H9 (cell line): ENCODE measurements around the gene ADSS2. TPM values are rescaled to one million over a fixed set of nuclear protein-coding genes. Genes with fewer than 3 reads are reported as not detected.

Experiments
- DNase-seq: peaks from one replicate; pipeline ENCODE4 v3.0.0-alpha.2; 2017
- H2AFZ ChIP-seq: one replicate; pipeline ENCODE4 v1.6.1; 2013; ENCODE audit warnings: mild to moderate bottlenecking, low read length, control low read depth, moderate library complexity
- H2AK5ac ChIP-seq: 2 replicates; pipeline ENCODE4 v1.6.1; 2013; ENCODE audit warnings: low read length, control low read depth, mixed read lengths; ENCODE audit not compliant: insufficient read length
- H2BK120ac ChIP-seq: one replicate; pipeline ENCODE4 v1.6.1; 2013; ENCODE audit warnings: low read depth, mild to moderate bottlenecking, low read length, control low read depth, inconsistent platforms; ENCODE audit not compliant: poor library complexity, severe bottlenecking
- H2BK12ac ChIP-seq: 2 replicates; pipeline ENCODE4 v1.6.1; 2013; ENCODE audit warnings: low read length, control low read depth, mixed read lengths, low read depth; ENCODE audit not compliant: insufficient read length
- H2BK15ac ChIP-seq: 2 replicates; pipeline ENCODE4 v1.6.1; 2013; ENCODE audit warnings: low read depth, low read length, control low read depth
- H2BK20ac ChIP-seq: one replicate; pipeline ENCODE4 v1.6.1; 2013; ENCODE audit warnings: low read depth, mild to moderate bottlenecking, low read length, control low read depth, inconsistent platforms; ENCODE audit not compliant: poor library complexity, severe bottlenecking
- H2BK5ac ChIP-seq: 2 replicates; pipeline ENCODE4 v1.6.1; 2013; ENCODE audit warnings: low read length, control low read depth, mixed read lengths; ENCODE audit not compliant: insufficient read length
- H3K14ac ChIP-seq: 2 replicates; pipeline ENCODE4 v1.6.1; 2013; ENCODE audit warnings: low read length, control low read depth; ENCODE audit not compliant: insufficient read depth
- H3K18ac ChIP-seq: 2 replicates; pipeline ENCODE4 v1.6.1; 2013; ENCODE audit warnings: low read depth, mild to moderate bottlenecking, mixed read lengths, low read length, control low read depth; ENCODE audit not compliant: insufficient read length
- H3K23ac ChIP-seq: 2 replicates; pipeline ENCODE4 v1.6.1; 2013; ENCODE audit warnings: low read length, control low read depth, mixed read lengths, low read depth; ENCODE audit not compliant: insufficient read length
- H3K23me2 ChIP-seq: 2 replicates; pipeline ENCODE4 v1.6.1; 2013; ENCODE audit warnings: low read depth, mild to moderate bottlenecking, mixed read lengths, low read length, control low read depth; ENCODE audit not compliant: insufficient read length, poor library complexity, severe bottlenecking
- H3K27ac ChIP-seq: 2 replicates; pipeline ENCODE4 v1.5.1; 2013; ENCODE audit warnings: low read length, control low read depth, mixed read lengths, low read depth; ENCODE audit not compliant: insufficient read length
- H3K27me3 ChIP-seq: 2 replicates; pipeline ENCODE4 v1.6.1; 2013; ENCODE audit warnings: low read length, control low read depth, inconsistent platforms; ENCODE audit not compliant: insufficient read depth
- H3K4ac ChIP-seq: 2 replicates; pipeline ENCODE4 v1.6.1; 2013; ENCODE audit warnings: low read depth, mild to moderate bottlenecking, control low read depth, inconsistent platforms, low read length, moderate library complexity
- H3K4me1 ChIP-seq: 2 replicates; pipeline ENCODE4 v1.6.1; 2013; ENCODE audit warnings: low read length, control low read depth, inconsistent platforms; ENCODE audit not compliant: insufficient read depth
- H3K4me2 ChIP-seq: 2 replicates; pipeline ENCODE4 v1.6.1; 2013; ENCODE audit warnings: low read length, control low read depth, mixed read lengths; ENCODE audit not compliant: insufficient read length, insufficient read depth
- H3K56ac ChIP-seq: 2 replicates; pipeline ENCODE4 v1.6.1; 2013; ENCODE audit warnings: low read depth, mild to moderate bottlenecking, mixed read lengths, low read length, control low read depth; ENCODE audit not compliant: insufficient read length
- H3K79me1 ChIP-seq: 2 replicates; pipeline ENCODE4 v1.6.1; 2013; ENCODE audit warnings: low read depth, mild to moderate bottlenecking, moderate library complexity, low read length, control low read depth, inconsistent platforms; ENCODE audit not compliant: insufficient read depth, poor library complexity, severe bottlenecking
- H3K79me2 ChIP-seq: 2 replicates; pipeline ENCODE4 v1.6.1; 2013; ENCODE audit warnings: low read length, control low read depth, inconsistent platforms; ENCODE audit not compliant: insufficient read depth
- H3K9ac ChIP-seq: 2 replicates; pipeline ENCODE4 v1.6.1; 2013; ENCODE audit warnings: low read length, control low read depth, mixed read lengths; ENCODE audit not compliant: insufficient read length; ENCODE audit errors: extremely low read depth
- H3K9me3 ChIP-seq: one replicate; pipeline ENCODE4 v1.6.1; 2013; ENCODE audit warnings: low read depth, low read length, inconsistent platforms; ENCODE audit not compliant: control insufficient read depth
- H3T11ph ChIP-seq: one replicate; pipeline ENCODE4 v1.6.1; 2013; ENCODE audit warnings: mild to moderate bottlenecking, low read length, control low read depth, inconsistent platforms
- H4K20me1 ChIP-seq: one replicate; pipeline ENCODE4 v1.6.1; 2013; ENCODE audit not compliant: control insufficient read depth, insufficient read length, insufficient read depth
- H4K5ac ChIP-seq: 2 replicates; pipeline ENCODE4 v1.6.1; 2013; ENCODE audit warnings: low read depth, mild to moderate bottlenecking, mixed read lengths, low read length, control low read depth; ENCODE audit not compliant: insufficient read length
- H4K8ac ChIP-seq: replicated peaks from 2 replicates; pipeline ENCODE4 v1.6.1; 2013; ENCODE audit warnings: low read length, control low read depth, mixed read lengths, low read depth; ENCODE audit not compliant: insufficient read length
- H4K91ac ChIP-seq: 2 replicates; pipeline ENCODE4 v1.6.1; 2013; ENCODE audit warnings: low read depth, mild to moderate bottlenecking, moderate library complexity, mixed read lengths, low read length, control low read depth; ENCODE audit not compliant: insufficient read length
- H3K27ac Mint-ChIP-seq, 3 experiments: 2 replicates in 2 of 3; 3 replicates in 1 of 3; pipeline ENCODE4 v1.8.0; 2020 to 2021; ENCODE audit warnings: mixed read lengths in 3 of 3, mild to moderate bottlenecking in 1 of 3, moderate library complexity in 1 of 3
- H3K27me3 Mint-ChIP-seq: 2 replicates; pipeline ENCODE4 v1.8.0; 2021; ENCODE audit warnings: low read depth, mild to moderate bottlenecking, moderate library complexity, mixed read lengths
- H3K36me3 Mint-ChIP-seq, 3 experiments: 2 replicates in 2 of 3; 3 replicates in 1 of 3; pipeline ENCODE4 v1.8.0; 2020 to 2021; ENCODE audit warnings: low read depth in 3 of 3, mixed read lengths in 3 of 3; ENCODE audit not compliant: insufficient read depth in 1 of 3
- H3K4me1 Mint-ChIP-seq, 2 experiments: 2 replicates each; pipeline ENCODE4 v1.8.0; 2020; ENCODE audit warnings: mixed read lengths in 2 of 2
- H3K4me3 Mint-ChIP-seq, 2 experiments: 2 replicates in 1 of 2; 3 replicates in 1 of 2; pipeline ENCODE4 v1.8.0; 2020 to 2021; ENCODE audit warnings: mild to moderate bottlenecking in 2 of 2, mixed read lengths in 2 of 2, moderate library complexity in 1 of 2
- H3K9me3 Mint-ChIP-seq, 2 experiments: 2 replicates in 1 of 2; 3 replicates in 1 of 2; pipeline ENCODE4 v1.8.0; 2020; ENCODE audit warnings: mild to moderate bottlenecking in 2 of 2, mixed read lengths in 2 of 2, moderate library complexity in 1 of 2
- WGBS: extraction: QIAGEN DNeasy Blood & Tissue Kit; methylation state at CpG from one replicate; pipeline ENCODE4 v1.1.7; 2013; ENCODE audit warnings: missing lambda C conversion rate, low lambda C conversion rate, mixed read lengths; ENCODE audit not compliant: insufficient read length; ENCODE audit errors: extremely low coverage; 5-methylcytosine and 5-hydroxymethylcytosine counted together
- total RNA-seq: library from RNA; stranded (reverse); gene quantifications from 2 replicates; pipeline ENCODE4 v1.2.1, GENCODE V29; 2021
- TF ChIP-seq, protein P1 (sequence below): fragments of 200-600 bp; sonication (generic); conservative IDR thresholded peaks from 3 replicates; pipeline ENCODE4 v1.8.0; 2021; ENCODE audit warnings: antibody characterized with exemption, mild to moderate bottlenecking

ADSS2 gene
- total RNA-seq, 1 experiment from 2014 or later = 65.4 TPM

DNA sequence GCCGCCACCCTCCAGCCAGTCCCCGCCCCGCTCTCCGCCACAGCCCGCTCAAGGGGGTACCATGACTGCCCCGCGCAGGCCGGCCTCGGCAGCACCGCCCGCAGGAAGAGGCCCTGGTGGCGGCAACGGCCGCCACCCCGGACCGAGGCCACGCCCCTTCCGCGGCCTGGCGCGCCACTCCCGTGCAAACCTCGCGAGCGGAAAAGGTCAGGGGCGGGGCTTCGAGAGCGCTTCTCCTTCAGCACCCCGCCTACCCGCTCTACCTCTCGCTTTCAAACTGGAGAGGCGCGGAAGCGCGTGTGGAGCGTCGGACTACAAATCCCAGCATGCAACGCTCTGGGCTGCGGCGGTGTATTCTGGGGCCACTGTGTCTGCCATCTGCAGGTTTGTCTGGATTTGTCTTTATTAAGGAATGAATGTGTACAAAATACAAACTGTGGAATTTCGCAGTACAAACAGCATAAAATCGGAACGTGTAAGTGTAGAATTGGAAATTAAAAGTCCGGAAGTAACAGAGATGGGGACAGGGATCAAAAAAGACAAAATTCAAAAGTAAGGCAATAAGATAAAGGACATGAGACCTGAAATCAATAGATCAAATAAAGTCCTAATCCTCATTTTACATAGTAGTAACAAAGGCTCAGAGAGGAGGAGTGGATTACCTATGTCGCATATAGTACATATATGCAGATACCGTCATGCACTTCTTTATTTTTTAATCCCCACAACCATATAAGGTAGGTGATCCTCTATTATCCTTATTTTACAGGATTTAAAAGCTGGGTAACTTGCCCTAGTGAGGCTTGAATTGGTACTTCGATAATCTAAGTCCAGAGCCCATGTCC, 464 bp upstream of the ADSS2 start:
- no peak overlapping the region for H2BK15ac ChIP-seq
- H2AK5ac ChIP-seq = no peak overlapping the region
- no peaks in the 10 kb centered on the region for H4K20me1 ChIP-seq
- Mint-ChIP-seq H3K9me3 (peaks cover 0 to under 1% of the 10 kb centered on the region in 2 experiments; a peak in 2 of 5 replicates), H3K4me1 (peaks cover 63 to 69% of the 10 kb centered on the region in 2 experiments), H3K27me3 (no peaks in the 10 kb centered on the region), H3K36me3 (peaks cover 2 to 12% (median 6%) of the 10 kb centered on the region in 3 experiments; a peak in 4 of 7 replicates), H3K4me3 (peak overlapping the region; percentile 87 to 92), H3K27ac (peak overlapping the region; percentile 41 to 77 (median 49); a peak in 4 of 7 replicates)
- peaks cover 11% of the 10 kb centered on the region; the same call in 1 of the 2 replicates for H3K4me1 ChIP-seq
- TF ChIP-seq, protein P1, sequence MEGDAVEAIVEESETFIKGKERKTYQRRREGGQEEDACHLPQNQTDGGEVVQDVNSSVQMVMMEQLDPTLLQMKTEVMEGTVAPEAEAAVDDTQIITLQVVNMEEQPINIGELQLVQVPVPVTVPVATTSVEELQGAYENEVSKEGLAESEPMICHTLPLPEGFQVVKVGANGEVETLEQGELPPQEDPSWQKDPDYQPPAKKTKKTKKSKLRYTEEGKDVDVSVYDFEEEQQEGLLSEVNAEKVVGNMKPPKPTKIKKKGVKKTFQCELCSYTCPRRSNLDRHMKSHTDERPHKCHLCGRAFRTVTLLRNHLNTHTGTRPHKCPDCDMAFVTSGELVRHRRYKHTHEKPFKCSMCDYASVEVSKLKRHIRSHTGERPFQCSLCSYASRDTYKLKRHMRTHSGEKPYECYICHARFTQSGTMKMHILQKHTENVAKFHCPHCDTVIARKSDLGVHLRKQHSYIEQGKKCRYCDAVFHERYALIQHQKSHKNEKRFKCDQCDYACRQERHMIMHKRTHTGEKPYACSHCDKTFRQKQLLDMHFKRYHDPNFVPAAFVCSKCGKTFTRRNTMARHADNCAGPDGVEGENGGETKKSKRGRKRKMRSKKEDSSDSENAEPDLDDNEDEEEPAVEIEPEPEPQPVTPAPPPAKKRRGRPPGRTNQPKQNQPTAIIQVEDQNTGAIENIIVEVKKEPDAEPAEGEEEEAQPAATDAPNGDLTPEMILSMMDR = peak; percentile 57
- peaks cover 12% of the 10 kb centered on the region for H3K23me2 ChIP-seq
- H2BK5ac ChIP-seq = no peak overlapping the region
- no CpG with 5 or more reads among the region's 47 CpGs for WGBS
- no peak overlapping the region for H2BK120ac ChIP-seq
- H4K5ac ChIP-seq = no peak overlapping the region
- no peaks in the 10 kb centered on the region for H3K9me3 ChIP-seq
- no peak overlapping the region for H2AFZ ChIP-seq
- no peaks in the 10 kb centered on the region for H3K79me1 ChIP-seq
- H3K4me2 ChIP-seq = peak overlapping the region; percentile 77
- no peak overlapping the region for H3K23ac ChIP-seq
- no peaks in the 10 kb centered on the region for H3K27me3 ChIP-seq
- no peak overlapping the region for H3K56ac ChIP-seq
- H2BK20ac ChIP-seq = no peak overlapping the region
- H3K18ac ChIP-seq = no peak overlapping the region
- no peak overlapping the region for H3K14ac ChIP-seq
- no peak overlapping the region for H3K27ac ChIP-seq
- no peak overlapping the region for H4K8ac ChIP-seq
- H3K4ac ChIP-seq = no peak overlapping the region
- no peak overlapping the region for H3T11ph ChIP-seq
- peaks cover 15% of the 10 kb centered on the region; the same call in 1 of the 2 replicates for H3K79me2 ChIP-seq
- H2BK12ac ChIP-seq = no peak overlapping the region
- H3K9ac ChIP-seq = no peak overlapping the region
- H4K91ac ChIP-seq = no peak overlapping the region
- DNase-seq = peak; percentile 99
